HG03457 (cell line): ENCODE measurements around the gene DOCK3.
"Not testable (repeated sequence)": the region's sequence is repeated elsewhere in the genome, so short reads cannot be mapped to it uniquely, and the experiment has no call there.

ENCODE experiments used
- ATAC-seq: cut with Tn5 transposase; IDR thresholded peaks from one replicate; pipeline ENCODE4 v1.9.1; 2021; ENCODE audit warnings: moderate number of reproducible peaks; ENCODE audit not compliant: unreplicated experiment

DOCK3 gene

GRCh38 chr3:51190199-51190598, 515.5 kb downstream of the DOCK3 start:
- no peak for ATAC-seq

GRCh38 chr3:51190827-51191226, 516.1 kb downstream of the DOCK3 start:
- ATAC-seq = no peak

GRCh38 chr3:51191768-51192167, 517.0 kb downstream of the DOCK3 start:
- no peak for ATAC-seq

- ATAC-seq = no peak
Observed at GRCh38 chr3:51198477-51198876, 523.8 kb downstream of the DOCK3 start.

DNA sequence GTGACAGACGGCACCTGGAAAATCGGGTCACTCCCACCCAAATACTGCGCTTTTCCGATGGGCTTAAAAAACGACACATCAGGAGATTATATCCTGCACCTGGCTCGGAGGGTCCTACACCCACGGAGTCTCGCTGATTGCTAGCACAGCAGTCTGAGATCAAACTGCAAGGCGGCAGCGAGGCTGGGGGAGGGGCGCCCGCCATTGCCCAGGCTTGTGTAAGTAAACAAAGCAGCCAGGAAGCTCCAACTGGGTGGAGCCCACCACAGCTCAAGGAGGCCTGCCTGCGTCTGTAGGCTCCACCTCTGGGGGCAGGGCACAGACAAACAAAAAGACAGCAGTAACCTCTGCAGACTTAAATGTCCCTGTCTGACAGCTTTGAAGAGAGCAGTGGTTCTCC, 524.6 kb downstream of the DOCK3 start:
- not testable (repeated sequence) for ATAC-seq

DNA sequence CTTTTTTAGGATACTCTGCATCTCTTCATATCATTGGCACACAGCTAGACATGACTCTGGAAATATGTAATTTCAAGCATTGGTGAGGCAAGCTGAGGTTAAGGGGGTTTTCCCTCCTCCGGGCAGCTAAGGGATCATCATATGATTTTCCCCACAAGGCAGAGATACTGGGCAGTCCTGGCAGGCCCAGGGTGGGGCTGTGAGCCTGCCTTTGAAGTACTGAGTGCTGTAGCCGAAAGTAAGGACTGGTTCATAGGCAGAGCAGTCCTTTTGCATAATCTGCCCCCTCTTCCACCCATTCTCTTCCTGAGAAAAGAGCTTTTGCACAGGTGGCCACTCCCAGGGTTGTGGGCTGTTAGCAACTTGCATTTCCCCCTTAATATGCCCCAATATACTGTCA, 541.6 kb downstream of the DOCK3 start:
- no peak for ATAC-seq

GRCh38 chr3:51221959-51222358, 547.2 kb downstream of the DOCK3 start:
- ATAC-seq = no peak

- ATAC-seq = no peak
Observed at GRCh38 chr3:51224283-51224682, 549.6 kb downstream of the DOCK3 start.

GRCh38 chr3:51224843-51225242, 550.1 kb downstream of the DOCK3 start:
- ATAC-seq = no peak

- no peak for ATAC-seq
Observed at GRCh38 chr3:51242939-51243338, 568.2 kb downstream of the DOCK3 start.

- no peak for ATAC-seq
Observed at GRCh38 chr3:51243924-51244323, 569.2 kb downstream of the DOCK3 start.

- ATAC-seq = no peak
Observed at GRCh38 chr3:51245867-51246266, 571.1 kb downstream of the DOCK3 start.

- no peak for ATAC-seq
Observed at GRCh38 chr3:51257870-51258269, 583.1 kb downstream of the DOCK3 start.

DNA sequence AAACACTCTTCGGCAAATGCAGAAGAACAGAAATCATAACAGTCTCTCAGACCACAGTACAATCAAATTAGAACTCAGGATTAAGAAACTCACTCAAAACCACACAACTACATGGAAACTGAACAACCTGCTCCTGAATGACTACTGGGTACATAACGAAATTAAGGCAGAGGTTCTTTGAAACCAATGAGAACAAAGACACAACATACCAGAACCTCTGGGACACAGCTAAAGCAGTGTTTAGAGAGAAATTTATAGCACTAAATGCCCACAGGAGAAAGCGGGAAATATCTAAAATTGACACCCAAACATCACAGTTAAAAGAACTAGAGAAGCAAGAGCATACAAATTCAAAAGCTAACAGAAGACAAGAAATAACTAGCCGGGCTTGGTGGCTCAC, 589.4 kb downstream of the DOCK3 start:
- ATAC-seq = not testable (repeated sequence)

- ATAC-seq = no peak
Observed at GRCh38 chr3:51268132-51268531, 593.4 kb downstream of the DOCK3 start.

DNA sequence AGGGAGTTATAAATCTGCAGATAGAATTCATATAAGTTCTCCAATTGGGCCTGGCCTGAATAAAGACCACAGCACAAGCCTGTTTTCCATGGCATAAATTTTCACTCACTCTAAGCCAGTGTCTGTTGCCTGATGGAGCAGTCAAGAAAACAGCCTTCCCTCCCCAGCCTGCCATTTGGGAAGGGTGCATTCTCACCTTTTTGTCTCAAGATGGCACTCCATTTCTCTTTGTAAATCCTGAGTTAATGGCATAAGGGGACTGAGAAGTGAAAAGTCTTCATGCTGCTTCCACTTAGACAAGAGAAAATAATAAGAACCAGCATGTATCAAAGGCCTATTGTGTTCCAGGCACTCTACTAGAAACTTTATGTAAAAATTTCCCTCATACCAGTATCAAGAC, 594.7 kb downstream of the DOCK3 start:
- no peak for ATAC-seq

- no peak for ATAC-seq
Observed at GRCh38 chr3:51270559-51270958, 595.8 kb downstream of the DOCK3 start.

GRCh38 chr3:51271172-51271571, 596.4 kb downstream of the DOCK3 start:
- no peak for ATAC-seq

GRCh38 chr3:51274052-51274451, 599.3 kb downstream of the DOCK3 start:
- ATAC-seq = no peak

DNA sequence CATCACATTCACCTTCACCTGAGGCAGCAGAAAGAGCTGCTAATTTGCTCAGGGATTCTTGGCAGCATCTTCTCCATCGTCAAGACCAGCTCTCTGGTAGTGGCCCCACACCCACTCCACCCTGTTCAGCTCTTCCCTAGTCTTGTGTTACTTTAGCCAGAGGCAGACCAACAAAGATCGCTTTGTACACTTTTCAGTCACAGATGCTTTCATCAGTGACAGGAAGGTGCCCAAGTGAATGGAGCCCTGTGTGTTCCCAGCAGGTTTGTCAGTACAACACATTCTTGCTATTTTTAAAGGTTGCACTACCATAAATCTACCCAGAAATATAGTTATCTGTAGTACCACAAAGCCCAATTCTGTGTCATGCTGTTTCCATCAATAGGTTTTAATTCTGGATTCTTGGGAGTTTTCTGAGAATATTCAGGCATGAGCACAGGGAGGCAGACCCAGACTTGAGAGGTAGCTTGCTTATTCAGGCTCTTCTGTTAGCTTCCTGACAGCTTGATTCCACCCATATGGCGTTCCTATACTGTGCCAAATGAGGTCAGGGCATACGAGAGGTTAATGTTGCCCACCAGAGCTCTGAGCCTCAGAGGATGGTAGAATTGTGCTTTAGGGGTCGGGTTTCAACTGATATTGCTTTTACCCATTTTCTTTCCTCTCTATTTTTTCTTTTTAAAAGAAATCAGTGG, 600.5 kb downstream of the DOCK3 start:
- ATAC-seq = no peak

GRCh38 chr3:51276046-51276445, 601.3 kb downstream of the DOCK3 start:
- no peak for ATAC-seq

DNA sequence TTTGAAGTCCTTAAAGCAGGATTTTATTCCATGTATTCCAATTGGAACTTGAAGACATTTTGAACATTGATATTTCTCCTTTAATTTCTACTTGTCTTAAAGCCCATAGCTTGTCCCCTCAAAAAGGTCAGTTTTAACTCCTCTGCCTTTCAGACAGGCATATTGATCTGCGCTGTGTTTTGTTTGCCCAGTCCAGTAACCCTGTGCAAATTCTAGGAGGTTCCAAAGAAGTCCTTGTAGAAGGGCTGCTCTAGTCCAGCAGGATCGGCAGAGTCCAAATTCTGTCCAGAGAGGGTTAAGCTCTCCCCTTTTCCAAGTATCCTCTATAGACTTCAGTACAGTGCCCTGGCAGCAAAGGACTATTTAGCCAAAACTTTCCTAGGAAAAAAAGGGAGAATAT, 604.7 kb downstream of the DOCK3 start:
- no peak for ATAC-seq

DNA sequence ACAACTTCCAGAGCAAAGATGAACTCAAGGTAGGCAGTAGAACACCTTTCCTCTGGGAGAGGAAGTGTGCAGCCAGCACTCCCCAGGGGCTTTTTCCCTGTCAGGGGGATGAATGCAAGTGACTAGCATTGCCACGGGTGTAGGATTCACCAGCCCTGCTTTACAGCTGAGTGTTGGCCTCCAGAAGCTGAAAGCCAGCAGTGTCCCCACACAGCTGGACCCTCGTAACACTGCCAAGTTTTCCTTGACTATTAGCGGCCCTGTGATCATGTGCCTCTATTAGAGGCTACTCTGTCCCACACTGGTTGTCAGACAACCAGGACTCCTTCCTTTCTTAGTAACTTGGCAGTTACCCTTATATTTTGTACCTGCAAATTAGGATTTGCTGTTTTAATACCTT, 605.4 kb downstream of the DOCK3 start:
- ATAC-seq = no peak
